ENCODE measurements around the gene KCNS3. TPM values are rescaled to one million over a fixed set of nuclear protein-coding genes. Genes with fewer than 3 reads are reported as not detected.

The KCNS3 gene
- total RNA-seq, 1 experiment from 2014 or later: 0.20 TPM

DNA sequence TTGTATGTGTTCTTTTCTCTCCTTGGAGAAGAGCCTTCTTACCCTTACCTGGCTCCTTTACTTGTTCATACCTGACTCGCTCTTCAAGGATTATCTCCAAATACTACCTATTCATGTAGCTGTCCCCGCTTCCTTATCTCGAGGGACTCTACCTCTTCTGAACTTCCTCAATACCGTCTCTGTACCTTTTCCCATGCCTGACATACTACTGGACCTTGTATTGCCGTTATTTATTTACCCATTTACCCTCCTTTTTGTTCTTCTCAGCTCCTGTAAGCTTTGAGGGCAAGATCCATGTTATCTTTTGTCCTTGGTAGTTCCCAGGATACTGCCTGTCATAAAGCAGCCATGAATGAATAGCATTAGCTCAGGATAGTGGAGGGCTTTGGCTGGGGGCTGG is 32.5 kb downstream of the KCNS3 start:
- CTCF ChIA-PET: no interaction called here
- no peaks in the 10 kb centered on the region for H3K4me1 Mint-ChIP-seq (ENCODE audit: low read depth, unreplicated experiment)
- H3K36me3 ChIP-seq (ENCODE audit: control insufficient read depth, insufficient read depth, low read length): no peaks in the 10 kb centered on the region
- H3K4me3 ChIP-seq (ENCODE audit: low read depth, low read length): no peak overlapping the region
- peaks cover 6% of the 10 kb centered on the region for H3K36me3 Mint-ChIP-seq (ENCODE audit: insufficient read depth, unreplicated experiment)
- no peak for DNase-seq
- H3K9me3 Mint-ChIP-seq (ENCODE audit: unreplicated experiment): peaks cover 17% of the 10 kb centered on the region
- no peaks in the 10 kb centered on the region for H3K4me1 ChIP-seq
- no peak overlapping the region for H3K27ac Mint-ChIP-seq (ENCODE audit: unreplicated experiment)
- no peaks in the 10 kb centered on the region for H3K27me3 ChIP-seq (replicated peaks; ENCODE audit: control insufficient read depth, insufficient read depth, low read length)
- no peak overlapping the region for H3K4me3 Mint-ChIP-seq (ENCODE audit: unreplicated experiment)
- POLR2A ChIA-PET: interaction anchor here (0.6 kb wide), 1 partner anchor 13 kb away, joined by 4 read pairs; no protein-coding TSS in a partner anchor
- intact Hi-C loops (cut with micrococcal nuclease; ENCODE audit: unreplicated experiment): no loop called here
- BruUV-seq (replicated peaks): no TSS peak
- H3K9me3 ChIP-seq: no peaks in the 10 kb centered on the region
- H3K27me3 Mint-ChIP-seq (ENCODE audit: insufficient read depth, unreplicated experiment): peaks cover 9% of the 10 kb centered on the region
- TF ChIP-seq, protein P1, sequence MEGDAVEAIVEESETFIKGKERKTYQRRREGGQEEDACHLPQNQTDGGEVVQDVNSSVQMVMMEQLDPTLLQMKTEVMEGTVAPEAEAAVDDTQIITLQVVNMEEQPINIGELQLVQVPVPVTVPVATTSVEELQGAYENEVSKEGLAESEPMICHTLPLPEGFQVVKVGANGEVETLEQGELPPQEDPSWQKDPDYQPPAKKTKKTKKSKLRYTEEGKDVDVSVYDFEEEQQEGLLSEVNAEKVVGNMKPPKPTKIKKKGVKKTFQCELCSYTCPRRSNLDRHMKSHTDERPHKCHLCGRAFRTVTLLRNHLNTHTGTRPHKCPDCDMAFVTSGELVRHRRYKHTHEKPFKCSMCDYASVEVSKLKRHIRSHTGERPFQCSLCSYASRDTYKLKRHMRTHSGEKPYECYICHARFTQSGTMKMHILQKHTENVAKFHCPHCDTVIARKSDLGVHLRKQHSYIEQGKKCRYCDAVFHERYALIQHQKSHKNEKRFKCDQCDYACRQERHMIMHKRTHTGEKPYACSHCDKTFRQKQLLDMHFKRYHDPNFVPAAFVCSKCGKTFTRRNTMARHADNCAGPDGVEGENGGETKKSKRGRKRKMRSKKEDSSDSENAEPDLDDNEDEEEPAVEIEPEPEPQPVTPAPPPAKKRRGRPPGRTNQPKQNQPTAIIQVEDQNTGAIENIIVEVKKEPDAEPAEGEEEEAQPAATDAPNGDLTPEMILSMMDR (IDR thresholded peaks at IDR 0.05; ENCODE audit: insufficient read depth in 1 of 2, low read depth in 1 of 2, low read length in 1 of 2, severe bottlenecking in 1 of 2, unreplicated experiment in 1 of 2): no peak

DNA sequence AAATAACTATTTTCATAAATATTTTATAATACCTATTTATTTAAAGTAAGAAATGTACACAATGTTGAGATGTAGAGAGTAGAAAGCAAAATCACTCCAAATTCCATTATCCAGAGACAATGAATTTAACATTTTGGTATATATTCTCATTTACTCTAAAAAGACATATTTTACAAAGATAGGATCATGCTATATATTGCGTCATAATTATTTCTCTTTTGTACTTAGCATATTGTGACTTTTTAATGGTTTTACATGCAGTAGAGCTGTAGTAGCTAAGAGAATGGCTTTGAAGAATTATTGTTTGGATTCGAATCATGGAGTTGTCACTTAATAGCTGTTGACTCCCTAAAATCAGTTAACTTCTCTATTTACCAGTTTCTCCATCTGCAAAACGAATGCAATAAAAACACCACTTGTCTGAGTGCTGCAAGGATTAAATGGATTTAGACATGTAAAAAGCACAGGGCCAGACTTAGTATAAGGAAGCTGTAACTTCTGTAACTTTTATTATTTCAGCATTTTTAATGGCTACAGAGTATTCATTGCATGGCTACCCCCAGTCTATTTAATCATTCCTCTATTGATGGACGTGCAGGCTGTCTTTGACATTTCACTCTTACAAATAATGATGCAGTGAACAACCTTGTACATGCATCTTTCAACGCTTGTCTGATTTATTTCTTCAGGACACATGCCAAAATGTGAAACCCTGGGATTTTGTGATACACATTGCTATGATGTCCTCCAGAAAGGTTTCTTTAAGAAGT is 33.2 kb downstream of the KCNS3 start:
- Mint-ChIP-seq H3K36me3 (ENCODE audit: insufficient read depth, unreplicated experiment) (peaks cover 6% of the 10 kb centered on the region), H3K27me3 (ENCODE audit: insufficient read depth, unreplicated experiment) (peaks cover 4% of the 10 kb centered on the region), H3K27ac (ENCODE audit: unreplicated experiment) (no peak overlapping the region), H3K9me3 (ENCODE audit: unreplicated experiment) (peaks cover 17% of the 10 kb centered on the region), H3K4me3 (ENCODE audit: unreplicated experiment) (no peak overlapping the region), H3K4me1 (ENCODE audit: low read depth, unreplicated experiment) (no peaks in the 10 kb centered on the region)
- H3K4me1 ChIP-seq: no peaks in the 10 kb centered on the region
- H3K9me3 ChIP-seq: no peaks in the 10 kb centered on the region
- H3K4me3 ChIP-seq (ENCODE audit: low read depth, low read length): no peak overlapping the region
- TF ChIP-seq, protein P1 (IDR thresholded peaks at IDR 0.05; ENCODE audit: insufficient read depth in 1 of 2, low read depth in 1 of 2, low read length in 1 of 2, severe bottlenecking in 1 of 2, unreplicated experiment in 1 of 2): no peak
- POLR2A ChIA-PET: no interaction called here
- intact Hi-C loops (cut with micrococcal nuclease; ENCODE audit: unreplicated experiment): no loop called here
- H3K36me3 ChIP-seq (ENCODE audit: control insufficient read depth, insufficient read depth, low read length): no peaks in the 10 kb centered on the region
- CTCF ChIA-PET: no interaction called here
- no peak for DNase-seq
- no TSS peak for BruUV-seq (replicated peaks)
- H3K27me3 ChIP-seq (replicated peaks; ENCODE audit: control insufficient read depth, insufficient read depth, low read length): no peaks in the 10 kb centered on the region

DNA sequence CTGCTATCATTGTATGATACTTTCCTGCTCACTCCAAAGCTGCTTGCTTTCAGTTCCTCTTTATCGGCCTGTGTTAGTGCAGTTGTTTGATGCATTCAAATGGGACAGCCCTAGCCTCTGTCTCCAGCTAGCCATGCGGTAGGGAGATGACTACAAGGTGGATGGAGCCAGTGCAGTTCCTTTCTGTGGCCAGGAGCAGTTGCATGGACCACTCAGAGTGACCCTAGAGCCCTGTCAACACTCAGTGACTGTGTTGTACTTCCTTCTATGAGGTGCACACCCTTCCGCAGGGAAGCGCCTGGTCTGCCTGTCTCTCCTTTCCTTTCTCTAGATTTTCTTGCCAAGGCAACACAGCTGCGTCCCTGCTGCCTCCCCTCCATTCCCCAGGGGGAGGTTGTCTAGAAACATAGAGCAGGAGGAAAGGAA is 33.8 kb downstream of the KCNS3 start:
- Mint-ChIP-seq H3K27ac (ENCODE audit: unreplicated experiment) (no peak overlapping the region), H3K4me3 (ENCODE audit: unreplicated experiment) (no peak overlapping the region), H3K36me3 (ENCODE audit: insufficient read depth, unreplicated experiment) (peaks cover 6% of the 10 kb centered on the region), H3K27me3 (ENCODE audit: insufficient read depth, unreplicated experiment) (peaks cover 3% of the 10 kb centered on the region), H3K4me1 (ENCODE audit: low read depth, unreplicated experiment) (no peaks in the 10 kb centered on the region), H3K9me3 (ENCODE audit: unreplicated experiment) (peaks cover 17% of the 10 kb centered on the region)
- DNase-seq: no peak
- no peaks in the 10 kb centered on the region for H3K27me3 ChIP-seq (replicated peaks; ENCODE audit: control insufficient read depth, insufficient read depth, low read length)
- no peaks in the 10 kb centered on the region for H3K9me3 ChIP-seq
- no peaks in the 10 kb centered on the region for H3K4me1 ChIP-seq
- CTCF ChIA-PET: no interaction called here
- POLR2A ChIA-PET: no interaction called here
- BruUV-seq (replicated peaks): no TSS peak
- H3K4me3 ChIP-seq (ENCODE audit: low read depth, low read length): no peak overlapping the region
- TF ChIP-seq, protein P1 (IDR thresholded peaks at IDR 0.05; ENCODE audit: insufficient read depth in 1 of 2, low read depth in 1 of 2, low read length in 1 of 2, severe bottlenecking in 1 of 2, unreplicated experiment in 1 of 2): no peak
- intact Hi-C loops (cut with micrococcal nuclease; ENCODE audit: unreplicated experiment): no loop called here
- no peaks in the 10 kb centered on the region for H3K36me3 ChIP-seq (ENCODE audit: control insufficient read depth, insufficient read depth, low read length)
